Measurements from ENCODE around the gene STXBP5. TPM values are rescaled to one million over a fixed set of nuclear protein-coding genes. Genes with fewer than 3 reads are reported as not detected.

The STXBP5 gene
- total and polyA plus RNA-seq, 2 of the 13 experiments (the other 11 are each of a cell fraction or from before 2014, with no cell fraction given), result 8.8 to 19.4 TPM

GRCh38 chr6:147203311-147204059 lies 732 bp upstream of the STXBP5 start (continued):
- no peak for TF ChIP-seq ZNF333 (CRISPR knock-in tag; IDR thresholded peaks at IDR 0.05; ENCODE audit: borderline replicate concordance)
- TF ChIP-seq MED13 (CRISPR knock-in tag; IDR thresholded peaks at IDR 0.05), result 0 out of 2 replicates have a peak, but pooled peaks have one; percentile 11
- TF ChIP-seq SNAPC2 (CRISPR knock-in tag; IDR thresholded peaks at IDR 0.05), result no peak
- no peak; the same call in 1 of the 2 replicates for TF ChIP-seq ZBTB42 (CRISPR knock-in tag; IDR thresholded peaks at IDR 0.05)
- 0 out of 2 replicates have a peak, but pooled peaks have one; percentile 17 for TF ChIP-seq ZNF564 (CRISPR knock-in tag; IDR thresholded peaks at IDR 0.05)
- no peak for TF ChIP-seq CBX1 (IDR thresholded peaks at IDR 0.05; ENCODE audit: low read depth)
- no peak for TF ChIP-seq ETV5 (CRISPR knock-in tag; IDR thresholded peaks at IDR 0.05; ENCODE audit: borderline replicate concordance)
- no peak for TF ChIP-seq ARNTL (CRISPR knock-in tag; IDR thresholded peaks at IDR 0.05)
- TF ChIP-seq KLF9 (CRISPR knock-in tag; IDR thresholded peaks at IDR 0.05; ENCODE audit: low read depth), result no peak
- TF ChIP-seq NONO (IDR thresholded peaks at IDR 0.05), result no peak
- no peak; the same call in 1 of the 2 replicates for TF ChIP-seq NONO (CRISPR knock-in tag; conservative IDR thresholded peaks at IDR 0.05)
- TF ChIP-seq POGZ (CRISPR knock-in tag; IDR thresholded peaks at IDR 0.05), result no peak
- no peak for TF ChIP-seq EZH2 (conservative IDR thresholded peaks at IDR 0.05; ENCODE audit: low read depth, low read length)
- peak; percentile 36; the same call in 1 of the 2 replicates for TF ChIP-seq POLR2AphosphoS5 (IDR thresholded peaks at IDR 0.05; ENCODE audit: low read depth, low read length)
- TF ChIP-seq HBP1 (CRISPR knock-in tag; IDR thresholded peaks at IDR 0.05; ENCODE audit: low read depth), result 0 out of 2 replicates have a peak, but pooled peaks have one; percentile 44
- TF ChIP-seq ZNF251 (CRISPR knock-in tag; IDR thresholded peaks at IDR 0.05), result no peak
- no peak for TF ChIP-seq MTERF4 (CRISPR knock-in tag; IDR thresholded peaks at IDR 0.05)
- TF ChIP-seq HDAC2 (CRISPR knock-in tag; IDR thresholded peaks at IDR 0.05), result no peak; the same call in 1 of the 2 replicates
- TF ChIP-seq CHCHD3 (CRISPR knock-in tag; IDR thresholded peaks at IDR 0.05), result no peak
- TF ChIP-seq HNRNPLL (IDR thresholded peaks at IDR 0.05; ENCODE audit: low read depth, low read length, poor library complexity, severe bottlenecking), result peak; percentile 68
- no peak for TF ChIP-seq ZNF619 (CRISPR knock-in tag; IDR thresholded peaks at IDR 0.05)
- TF ChIP-seq ZBTB10 (CRISPR knock-in tag; IDR thresholded peaks at IDR 0.05; ENCODE audit: borderline replicate concordance), result 0 out of 2 replicates have a peak, but pooled peaks have one; percentile 60
- TF ChIP-seq NR2C2 (CRISPR knock-in tag; IDR thresholded peaks at IDR 0.05; ENCODE audit: borderline replicate concordance), result no peak
